Right atrium auricular region (tissue), 2 donors: ENCODE results near the gene DHDDS. TPM values are rescaled to one million over a fixed set of nuclear protein-coding genes. Genes with fewer than 3 reads are reported as not detected.
"Not testable (repeated sequence)": the region's sequence is repeated elsewhere in the genome, so short reads cannot be mapped to it uniquely, and the experiment has no call there.

Experiments used
- DNase-seq: peaks from one replicate; pipeline ENCODE4 v3.0.0-alpha.2; 2019; ENCODE audit warnings: low spot score
- H3K27ac ChIP-seq, 2 donors: fragments of 200-600 bp; sonication (generic); 1 replicate in 1 of 2; 2 replicates in 1 of 2; pipeline ENCODE4 v1.5.1; 2016 to 2019
- H3K27me3 ChIP-seq, 2 donors: fragments of 200-600 bp; sonication (generic); one replicate each; pipeline versions ENCODE4 v1.5.1 to v1.6.0; 2017 to 2019
- H3K36me3 ChIP-seq: fragments of 200-600 bp; sonication (generic); one replicate; pipeline ENCODE4 v1.5.1; 2016
- H3K4me1 ChIP-seq, 2 donors: fragments of 200-600 bp; sonication (generic); one replicate each; pipeline versions ENCODE4 v1.5.1 to v1.6.0; 2017 to 2019
- H3K4me3 ChIP-seq, 2 donors: fragments of 200-600 bp; sonication (generic); 1 replicate in 1 of 2; 2 replicates in 1 of 2; pipeline ENCODE4 v1.5.1; 2017 to 2019; ENCODE audit warnings: mild to moderate bottlenecking in 1 of 2, moderate library complexity in 1 of 2
- H3K9me3 ChIP-seq, 2 donors: fragments of 200-600 bp; sonication (generic); one replicate each; pipeline ENCODE4 v1.5.1; 2019
- total RNA-seq, 2 donors: library from RNA; depleted of rRNA; stranded (reverse); fragments of >200 nt; gene quantifications; one replicate each; pipeline ENCODE4 v1.1.0, GENCODE V29; 2016
- TF ChIP-seq, protein P1 (sequence below), 2 donors: fragments of 200-600 bp; sonication (generic); IDR thresholded peaks; one replicate each; pipeline ENCODE4 v1.5.1; 2019; ENCODE audit warnings: antibody characterized with exemption in 2 of 2

The DHDDS gene
- total RNA-seq, 2 donors from 2014 or later = 24.2 to 33.3 TPM

DNA sequence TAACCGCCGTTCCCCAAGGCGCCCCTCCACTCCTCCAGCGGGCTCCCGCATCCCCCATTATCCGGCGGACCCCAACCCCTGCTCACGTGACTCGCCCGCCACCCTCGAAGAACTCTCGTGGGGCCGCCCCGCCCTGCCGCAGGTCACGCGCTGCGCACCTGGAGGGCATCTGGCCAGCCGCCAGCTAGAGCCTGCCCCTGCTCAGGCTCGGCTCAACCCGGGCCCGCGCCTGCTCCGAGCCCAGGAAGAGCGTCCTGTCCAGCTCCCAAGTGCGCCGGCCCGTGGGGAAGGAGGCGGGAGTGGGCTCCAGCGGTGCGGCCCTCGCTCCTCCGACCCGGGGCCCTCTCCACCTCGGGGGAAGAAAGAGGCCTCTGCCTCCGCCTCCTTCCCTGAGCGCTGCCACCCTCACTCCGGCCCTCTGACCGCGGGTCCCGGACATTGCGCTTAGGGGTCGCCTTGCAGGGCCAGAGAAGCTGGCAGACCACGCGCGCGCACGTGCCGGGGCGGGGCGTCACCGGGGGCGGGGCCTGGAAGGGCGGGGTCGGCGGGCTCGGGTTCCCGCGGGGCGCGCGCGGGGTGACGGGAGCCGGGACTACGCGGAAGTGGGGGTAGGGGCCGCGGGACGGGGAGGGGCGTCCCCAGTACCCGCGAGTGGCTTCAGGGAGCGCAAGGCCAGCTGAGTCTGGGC, 68.5 kb downstream of the DHDDS start:
- Histone ChIP-seq H3K4me3 (peak overlapping the region; percentile 70 to 72), H3K36me3 (no peaks in the 10 kb centered on the region), H3K4me1 (peaks cover 0 to 18% of the 10 kb centered on the region in 2 donors), H3K9me3 (no peaks in the 10 kb centered on the region), H3K27me3 (no peaks in the 10 kb centered on the region), H3K27ac (peak overlapping the region; percentile 89 to 93)
- peak; percentile 78 for DNase-seq
- TF ChIP-seq, protein P1, sequence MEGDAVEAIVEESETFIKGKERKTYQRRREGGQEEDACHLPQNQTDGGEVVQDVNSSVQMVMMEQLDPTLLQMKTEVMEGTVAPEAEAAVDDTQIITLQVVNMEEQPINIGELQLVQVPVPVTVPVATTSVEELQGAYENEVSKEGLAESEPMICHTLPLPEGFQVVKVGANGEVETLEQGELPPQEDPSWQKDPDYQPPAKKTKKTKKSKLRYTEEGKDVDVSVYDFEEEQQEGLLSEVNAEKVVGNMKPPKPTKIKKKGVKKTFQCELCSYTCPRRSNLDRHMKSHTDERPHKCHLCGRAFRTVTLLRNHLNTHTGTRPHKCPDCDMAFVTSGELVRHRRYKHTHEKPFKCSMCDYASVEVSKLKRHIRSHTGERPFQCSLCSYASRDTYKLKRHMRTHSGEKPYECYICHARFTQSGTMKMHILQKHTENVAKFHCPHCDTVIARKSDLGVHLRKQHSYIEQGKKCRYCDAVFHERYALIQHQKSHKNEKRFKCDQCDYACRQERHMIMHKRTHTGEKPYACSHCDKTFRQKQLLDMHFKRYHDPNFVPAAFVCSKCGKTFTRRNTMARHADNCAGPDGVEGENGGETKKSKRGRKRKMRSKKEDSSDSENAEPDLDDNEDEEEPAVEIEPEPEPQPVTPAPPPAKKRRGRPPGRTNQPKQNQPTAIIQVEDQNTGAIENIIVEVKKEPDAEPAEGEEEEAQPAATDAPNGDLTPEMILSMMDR (IDR thresholded peaks at IDR 0.05) = peak in 1 of 2 donors; percentile 44

DNA sequence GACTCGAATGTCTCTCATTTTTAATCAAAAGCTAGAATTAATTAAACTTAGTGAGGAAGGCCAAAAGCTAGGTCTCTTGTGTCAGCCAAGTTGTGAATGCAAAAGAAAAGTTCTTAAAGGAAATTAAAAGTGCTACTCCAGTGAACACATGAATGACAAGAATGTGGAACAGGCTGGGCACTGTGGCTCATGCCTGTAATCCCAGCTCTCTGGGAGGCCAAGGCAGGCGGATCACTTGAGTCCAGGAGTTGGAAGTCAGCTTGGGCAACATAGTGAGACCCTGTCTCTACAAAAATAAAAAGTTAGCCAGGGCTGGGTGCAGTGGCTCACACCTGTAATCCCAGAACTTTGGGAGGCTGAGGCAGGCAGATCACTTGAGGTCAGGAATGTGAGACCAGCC, 78.6 kb downstream of the DHDDS start:
- H3K27me3 ChIP-seq, DNase-seq, H3K9me3 ChIP-seq, H3K36me3 ChIP-seq, H3K4me1 ChIP-seq, H3K27ac ChIP-seq, H3K4me3 ChIP-seq: not testable (repeated sequence)

DNA sequence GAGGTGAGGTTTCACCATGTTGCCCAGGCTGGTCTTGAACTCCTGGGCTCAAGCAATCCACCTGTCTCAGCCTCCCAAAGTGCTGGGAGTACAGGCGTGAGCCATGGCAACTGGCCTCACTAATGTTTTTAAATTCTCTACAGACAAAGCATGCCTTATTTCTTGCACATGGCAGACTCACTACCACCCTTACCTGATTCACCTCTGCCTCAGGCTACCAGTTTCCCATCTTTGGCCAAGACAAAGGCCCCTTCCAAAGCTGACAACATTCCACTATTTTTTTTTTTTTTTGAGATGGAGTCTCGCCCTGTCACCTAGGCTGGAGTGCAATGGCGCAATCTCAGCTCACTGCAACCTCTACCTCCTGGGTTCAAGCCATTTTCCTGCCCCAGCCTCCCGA, 83.7 kb downstream of the DHDDS start:
- not testable (repeated sequence) for H3K27me3 ChIP-seq, DNase-seq

DNA sequence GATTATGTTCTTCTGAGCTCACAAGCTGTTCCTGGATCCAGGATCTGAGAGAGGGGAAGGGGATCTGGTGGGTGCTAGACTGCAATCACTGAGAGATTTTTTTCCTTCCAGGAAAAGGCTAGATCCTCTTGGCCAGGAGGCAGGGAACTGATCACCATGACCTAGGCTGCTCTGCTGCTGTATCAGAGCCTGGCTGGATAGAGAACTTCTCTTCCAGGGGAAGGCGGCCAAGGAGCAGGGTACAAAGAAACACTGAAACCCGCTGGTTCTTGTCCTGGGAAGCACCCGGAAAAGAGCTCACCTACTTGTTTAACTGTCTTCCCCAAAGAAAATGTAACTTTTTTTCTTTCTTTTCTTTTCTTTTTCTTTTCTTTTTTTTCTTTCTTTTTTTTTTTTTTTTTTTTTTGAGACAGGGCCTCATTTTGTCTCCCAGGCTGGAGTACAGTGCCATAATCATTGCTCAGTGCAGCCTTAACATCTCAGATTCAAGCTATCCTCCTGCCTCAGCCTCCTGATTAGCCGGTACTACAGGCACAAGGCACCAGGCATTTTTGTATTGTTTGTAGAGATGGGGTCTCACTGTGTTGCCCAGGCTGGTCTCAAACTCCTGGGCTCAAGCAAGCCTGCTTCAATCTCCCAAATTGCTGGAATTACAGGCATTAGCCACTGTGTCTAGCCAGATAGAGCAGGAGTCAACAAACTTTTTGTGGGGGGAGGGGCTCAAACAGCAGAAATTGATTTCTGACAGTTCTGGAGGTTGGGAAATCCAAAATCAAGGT, 85.1 kb downstream of the DHDDS start:
- Histone ChIP-seq H3K9me3 (no peaks in the 10 kb centered on the region), H3K36me3 (no peaks in the 10 kb centered on the region), H3K4me3 (no peak overlapping the region), H3K27ac (no peak overlapping the region), H3K27me3 (no peaks in the 10 kb centered on the region), H3K4me1 (no peaks in the 10 kb centered on the region)
- TF ChIP-seq, protein P1 (IDR thresholded peaks at IDR 0.05) = no peak
- no peak for DNase-seq

More for the DNA sequence above, 83.7 kb downstream of the DHDDS start:
- not testable (repeated sequence) for H3K4me1 ChIP-seq, H3K36me3 ChIP-seq, H3K9me3 ChIP-seq, H3K27ac ChIP-seq, H3K4me3 ChIP-seq

DNA sequence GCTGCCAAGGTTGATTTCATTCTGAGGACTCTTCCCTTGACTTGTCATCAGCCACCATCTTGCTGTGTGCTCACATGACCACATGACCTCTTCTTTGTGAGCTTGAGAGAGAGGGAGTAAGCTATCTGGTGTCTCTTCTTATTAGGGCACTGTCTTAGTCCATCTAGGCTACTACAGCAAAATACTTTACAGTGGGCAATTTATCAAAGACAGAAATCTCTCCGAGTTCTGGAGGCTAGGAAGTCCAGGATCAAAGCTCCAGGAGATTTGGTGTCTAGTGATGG, 85.6 kb downstream of the DHDDS start:
- Histone ChIP-seq H3K27ac (no peak overlapping the region), H3K36me3 (no peaks in the 10 kb centered on the region), H3K4me1 (no peaks in the 10 kb centered on the region), H3K4me3 (no peak overlapping the region), H3K27me3 (no peaks in the 10 kb centered on the region), H3K9me3 (no peaks in the 10 kb centered on the region)
- TF ChIP-seq, protein P1 (IDR thresholded peaks at IDR 0.05) = no peak
- no peak for DNase-seq

DNA sequence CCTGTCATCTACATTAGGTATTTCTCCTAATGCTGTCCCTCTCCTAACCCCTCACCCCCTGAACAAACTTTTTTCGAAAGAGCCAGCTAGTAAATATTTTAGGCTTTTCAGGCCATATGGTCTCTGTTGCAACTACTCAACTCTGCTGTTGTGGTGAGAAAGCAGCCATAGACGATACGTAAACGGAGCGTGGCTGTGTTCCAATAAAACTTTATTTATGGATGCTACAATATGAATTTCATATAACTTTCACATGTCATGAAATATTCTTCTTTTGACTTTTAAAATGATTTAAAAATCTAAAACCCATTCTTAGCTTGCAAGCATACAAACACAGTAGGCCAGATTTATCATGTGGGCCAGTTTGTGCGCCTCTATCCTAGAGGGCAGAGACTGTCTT, 86.2 kb downstream of the DHDDS start:
- TF ChIP-seq, protein P1 (IDR thresholded peaks at IDR 0.05) = no peak

More for the DNA sequence above, 86.2 kb downstream of the DHDDS start:
- no peaks in the 10 kb centered on the region for H3K4me1 ChIP-seq
- no peaks in the 10 kb centered on the region for H3K36me3 ChIP-seq
- H3K4me3 ChIP-seq = no peak overlapping the region
- no peaks in the 10 kb centered on the region for H3K27me3 ChIP-seq
- DNase-seq = no peak
- no peaks in the 10 kb centered on the region for H3K9me3 ChIP-seq
- H3K27ac ChIP-seq = no peak overlapping the region
